Measurements from ENCODE around the gene SSC5D.

SSC5D gene

DNA sequence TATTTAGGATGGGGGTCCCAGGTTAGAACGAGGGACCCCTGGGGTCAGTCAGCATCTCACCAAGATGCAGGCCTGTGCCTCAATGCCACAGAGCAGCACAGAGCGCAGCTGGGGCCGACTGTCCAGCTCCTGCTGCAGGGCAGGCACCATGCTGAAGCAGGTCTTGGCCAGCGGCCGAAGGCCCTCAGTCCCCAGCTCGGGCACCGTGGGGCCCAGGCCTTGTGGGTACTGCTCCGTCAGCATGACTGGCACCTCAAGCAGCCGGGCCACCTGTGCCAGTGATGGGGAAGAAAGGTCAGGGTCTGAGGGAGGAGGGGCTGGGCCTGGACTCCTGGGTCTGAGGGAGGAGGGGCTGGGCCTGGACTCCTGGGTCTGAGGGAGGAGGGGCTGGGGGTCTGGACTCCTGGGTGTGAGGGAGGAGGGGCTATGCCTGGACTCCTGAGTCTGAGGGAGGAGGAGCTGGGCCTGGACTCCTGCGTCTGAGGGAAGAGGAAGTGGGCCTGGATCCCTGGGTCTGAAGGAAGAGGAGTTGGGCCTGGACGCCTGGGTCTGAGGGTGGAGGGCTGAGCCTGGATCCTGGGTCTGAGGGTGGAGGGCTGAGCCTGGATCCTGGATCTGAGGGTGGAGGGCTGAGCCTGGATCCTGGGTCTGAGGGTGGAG is 32.5 kb upstream of the SSC5D start:
- no peak for DNase-seq

DNA sequence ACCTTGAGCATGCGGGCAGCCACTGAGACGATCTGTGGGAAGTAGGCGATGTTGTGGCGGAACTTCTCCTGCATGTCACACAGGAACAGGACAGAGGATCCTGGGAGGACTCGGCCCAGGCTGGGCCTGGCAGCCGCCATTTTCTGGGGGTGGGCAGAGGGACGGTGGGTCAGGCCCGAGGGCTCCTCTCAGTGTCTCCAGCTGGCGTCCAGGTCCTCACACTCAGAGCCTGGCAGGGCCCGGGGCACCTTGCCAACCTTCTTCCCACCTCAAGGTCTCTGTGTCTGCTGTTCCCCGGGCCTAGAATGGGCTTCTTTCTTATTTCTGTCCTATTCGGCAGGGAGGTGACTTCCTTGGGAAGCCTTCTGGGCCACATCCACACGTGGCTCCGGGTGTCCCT is 31.9 kb upstream of the SSC5D start:
- no peak for DNase-seq

GRCh38 chr19:55457683-55458457 is 30.4 kb upstream of the SSC5D start:
- no peak for DNase-seq

DNA sequence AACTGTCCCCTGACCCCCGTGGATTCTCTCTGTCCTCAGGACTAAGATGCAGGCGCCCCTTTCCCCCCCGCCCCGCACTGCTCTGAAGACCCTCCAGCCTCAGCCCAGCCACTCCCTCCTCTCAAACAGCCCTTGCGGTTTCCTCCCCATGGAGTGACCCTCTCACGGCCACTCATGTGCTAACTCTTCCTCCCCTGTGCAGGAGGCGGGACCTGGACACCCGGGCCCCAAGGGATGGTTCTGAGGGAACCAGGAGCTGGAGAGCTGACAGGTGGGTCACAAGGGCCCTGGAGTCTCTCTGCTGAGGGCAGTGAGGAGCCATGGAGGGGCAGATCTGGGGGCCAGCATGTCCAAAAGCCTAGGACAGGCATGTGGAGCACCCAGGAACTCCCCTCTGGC is 28.7 kb upstream of the SSC5D start:
- DNase-seq, result no peak

- no peak for DNase-seq
These were observed 28.1 kb upstream of the SSC5D start for GRCh38 chr19:55459950-55460657.

- no peak for DNase-seq
These were observed 27.5 kb upstream of the SSC5D start for GRCh38 chr19:55460670-55461258.

- peak; percentile 96 for DNase-seq
These were observed 26.8 kb upstream of the SSC5D start, which contains the start of gene ISOC2 for GRCh38 chr19:55461259-55461973. Gene ISOC2 (minus strand): TSS chr19:55461642. CDS start chr19:55456486, 5,156 bp downstream.

DNA sequence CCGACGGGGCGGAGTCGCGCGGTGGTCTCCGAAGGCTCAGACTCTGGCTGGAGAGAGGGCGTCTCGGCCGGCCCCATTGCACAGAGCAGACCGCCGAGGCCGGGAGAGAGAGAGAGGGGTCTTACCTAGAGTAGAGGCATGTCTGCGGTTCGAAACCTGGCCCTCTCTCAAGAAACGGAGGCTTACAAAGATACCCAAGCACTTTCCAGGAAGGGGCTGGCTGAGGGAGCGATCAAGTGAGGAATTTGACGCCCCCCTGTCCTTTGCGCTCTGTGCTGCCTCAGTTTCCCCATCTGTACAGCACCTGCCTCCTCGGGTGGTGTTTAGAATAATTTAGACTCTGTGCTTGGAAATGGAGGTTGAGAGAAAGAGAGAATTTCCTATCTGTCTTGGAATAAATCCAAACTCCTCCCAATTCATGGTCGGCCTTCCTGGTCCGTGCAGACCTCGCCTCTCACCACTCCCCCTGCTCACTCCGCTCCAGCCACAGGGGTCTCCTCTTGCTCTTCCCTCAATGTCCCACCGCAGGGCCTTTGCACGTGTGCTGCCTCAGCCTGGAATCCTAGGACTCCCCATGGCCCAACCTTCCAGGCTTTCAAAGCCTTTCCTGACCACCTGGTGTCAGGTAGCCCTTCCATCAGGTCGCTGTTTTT is 26.1 kb upstream of the SSC5D start:
- DNase-seq, result no peak

DNA sequence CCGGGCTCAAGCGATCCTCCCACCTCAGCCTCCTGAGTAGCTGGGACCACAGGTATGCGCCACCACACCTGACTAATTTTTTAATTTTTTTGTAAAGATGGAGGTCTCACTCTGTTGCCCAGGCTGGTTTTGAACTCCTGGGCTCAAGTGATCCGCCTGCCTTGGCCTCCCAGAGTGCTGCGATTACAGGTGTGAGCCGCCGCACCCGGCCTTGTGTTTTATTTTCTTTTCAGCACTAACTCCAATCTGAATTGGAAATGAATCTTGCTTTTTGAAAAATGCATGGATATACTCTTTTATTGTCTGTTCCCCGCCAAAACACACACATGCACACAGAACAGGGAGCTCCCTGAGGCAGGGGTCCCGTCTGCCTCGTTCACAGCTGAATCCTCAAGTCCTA is 25.5 kb upstream of the SSC5D start:
- no peak for DNase-seq

GRCh38 chr19:55463583-55464031 is 24.6 kb upstream of the SSC5D start:
- no peak for DNase-seq

DNA sequence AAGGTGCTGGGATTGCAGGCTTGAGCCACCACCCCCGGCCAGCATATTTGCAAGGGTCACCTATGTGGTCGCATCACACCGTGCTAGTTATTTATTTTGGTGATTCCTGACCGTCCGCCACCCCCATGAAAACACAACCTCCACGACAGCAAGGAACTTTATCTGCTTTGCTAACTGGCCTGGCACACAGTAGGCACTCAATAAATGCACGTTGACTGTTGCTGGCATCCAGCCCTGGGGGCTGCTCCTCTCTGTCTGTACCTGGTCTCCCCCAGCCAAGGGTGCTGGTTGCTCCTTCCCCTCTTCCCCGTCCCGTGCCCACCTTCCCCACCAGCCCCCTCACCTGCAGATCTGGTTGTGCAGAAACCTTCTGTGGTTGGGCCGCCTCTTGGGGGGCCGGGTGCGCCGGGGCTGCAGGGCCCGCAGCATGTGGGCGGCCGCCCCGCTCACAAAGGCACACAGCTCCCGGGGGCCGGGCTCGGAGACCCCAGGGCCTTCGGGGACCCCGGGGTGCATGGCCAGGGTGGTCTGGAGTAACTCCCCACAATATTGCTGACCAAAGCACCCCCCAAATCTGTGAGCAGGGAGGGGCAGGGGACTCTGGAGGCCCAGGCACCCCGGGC is 24.1 kb upstream of the SSC5D start:
- DNase-seq, result no peak

- DNase-seq, result no peak
These were observed 23.6 kb upstream of the SSC5D start, which contains the start of gene C19orf85 for GRCh38 chr19:55464662-55465054. Gene C19orf85 (minus strand): TSS chr19:55464751. CDS start chr19:55464554, 197 bp downstream.

GRCh38 chr19:55465460-55466240 is 22.6 kb upstream of the SSC5D start:
- DNase-seq, result no peak

GRCh38 chr19:55466241-55466614 is 22.0 kb upstream of the SSC5D start:
- no peak for DNase-seq

- DNase-seq, result peak; percentile 82
These were observed 20.8 kb upstream of the SSC5D start for GRCh38 chr19:55467236-55468053.

DNA sequence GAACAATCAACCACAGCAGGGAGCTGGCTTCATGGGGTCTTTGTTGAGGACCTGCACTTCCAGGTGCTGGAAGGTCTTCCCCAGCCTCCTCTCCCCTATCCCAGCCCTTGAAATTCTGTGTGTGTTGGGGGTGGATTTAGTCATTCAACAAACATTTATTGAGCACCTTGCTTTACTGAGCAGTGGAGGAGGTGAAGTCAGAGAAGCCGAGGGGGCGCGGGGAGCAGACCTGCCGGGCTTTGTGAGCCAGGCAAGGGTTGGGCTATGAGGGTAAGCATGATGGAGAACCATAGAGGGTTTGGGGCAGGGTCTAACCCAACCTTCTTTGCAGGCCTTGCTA is 20.2 kb upstream of the SSC5D start:
- DNase-seq, result no peak

DNA sequence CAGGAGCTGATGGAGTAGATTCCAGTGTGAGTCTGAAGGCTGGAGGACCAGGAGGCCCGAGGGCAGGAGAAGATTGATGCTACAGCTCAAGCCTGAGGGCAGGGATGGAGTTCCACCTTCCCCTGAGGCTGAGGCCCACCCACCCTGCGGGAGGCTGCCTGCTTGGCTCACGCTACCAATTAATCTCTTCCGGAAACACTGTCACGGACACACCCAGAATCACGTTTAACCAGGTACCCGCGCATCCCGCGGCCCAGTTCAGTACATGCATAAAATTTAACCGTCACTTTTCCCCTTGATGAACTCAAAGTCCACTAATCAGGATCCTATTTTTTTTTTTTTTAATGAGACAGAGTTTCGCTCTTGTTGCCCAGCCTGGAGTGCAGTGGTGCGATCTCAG is 17.0 kb upstream of the SSC5D start:
- DNase-seq, result no peak

- no peak for DNase-seq
These were observed 15.8 kb upstream of the SSC5D start for GRCh38 chr19:55472463-55472862.

- DNase-seq, result no peak
These were observed 14.8 kb upstream of the SSC5D start for GRCh38 chr19:55473225-55474012.

All from 8988T (cell line).